Stimulated activated CD8-positive, alpha-beta memory T cell treated with anti-CD3 and anti-CD28 coated beads, Interleukin-7, amount 100 ng/mL, for 24 hours (primary cell): ENCODE results near the gene ZNF414.

ENCODE experiments used
- DNase-seq: peaks from one replicate; pipeline ENCODE4 v3.0.0-alpha.2; 2020; ENCODE audit warnings: low read depth

Gene ZNF414

GRCh38 chr19:8463365-8463764 is 50.6 kb downstream of the ZNF414 start:
- DNase-seq = no peak

GRCh38 chr19:8462571-8462970 is 51.4 kb downstream of the ZNF414 start:
- DNase-seq = no peak

GRCh38 chr19:8461891-8462290 is 52.1 kb downstream of the ZNF414 start:
- DNase-seq = no peak

- no peak for DNase-seq
Observed at GRCh38 chr19:8461376-8461775, 52.6 kb downstream of the ZNF414 start.

GRCh38 chr19:8460516-8461298 is 53.3 kb downstream of the ZNF414 start:
- DNase-seq = no peak
